GM12892 (cell line): Measurements from ENCODE around the gene HTRA3.

Experiments used
- POLR2AphosphoS5 ChIP-seq: IDR thresholded peaks from 2 replicates; pipeline ENCODE4 v1.6.1; 2011; ENCODE audit warnings: low read depth, low read length, control low read depth
- TAF1 ChIP-seq: IDR thresholded peaks from 2 replicates; pipeline ENCODE4 v1.6.1; 2011; ENCODE audit warnings: low read depth, mild to moderate bottlenecking, control low read depth, low read length, borderline replicate concordance

DNA sequence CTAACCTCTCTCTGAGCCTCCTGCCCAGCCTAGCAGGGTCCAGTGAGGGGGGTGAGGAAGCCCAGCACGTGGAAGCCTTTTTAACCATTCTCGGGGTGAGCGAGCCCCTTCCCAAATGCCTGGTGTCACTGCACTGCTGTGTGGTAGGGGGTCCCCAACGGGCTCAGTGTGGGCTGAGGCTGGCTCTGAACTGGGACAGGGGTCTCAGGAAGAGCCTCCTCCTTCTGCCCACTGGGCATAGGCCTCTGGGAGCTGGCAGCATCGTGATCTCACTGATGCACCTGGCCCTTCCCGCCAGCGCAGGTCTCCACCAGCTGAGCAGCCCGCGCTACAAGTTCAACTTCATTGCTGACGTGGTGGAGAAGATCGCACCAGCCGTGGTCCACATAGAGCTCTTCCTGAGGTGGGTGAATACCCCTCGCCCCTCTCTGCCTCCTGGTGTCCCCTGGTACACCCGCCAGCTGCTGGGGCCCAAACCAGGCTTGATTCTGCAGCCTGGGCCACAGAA lies 12.6 kb downstream of the HTRA3 start:
- TF ChIP-seq POLR2AphosphoS5: no peak
- TF ChIP-seq TAF1: no peak
